Panc1 (cell line): ENCODE results near the gene LIMK2. TPM values are rescaled to one million over a fixed set of nuclear protein-coding genes. Genes with fewer than 3 reads are reported as not detected.
A peak's percentile ranks its signal among the peaks of the same experiment; 100 is the strongest.

ENCODE experiments used
- ATAC-seq: fragments of 200-7000 bp; cut with Tn5 transposase; 2 replicates; pipeline ENCODE4 v1.9.1; 2020; ENCODE audit warnings: mild to moderate bottlenecking, moderate library complexity
- BruUV-seq: library from RNA; stranded (reverse); fragments of 400-500 nt; replicated peaks from 2 replicates; lab custom pipeline; 2021; lab: Mats Ljungman, UMichigan
- CTCF ChIA-PET: fragments of 300-600 bp; sonication (Branson Sonifier 250); formaldehyde crosslinking; loops from one replicate; lab custom pipeline; 2022; ENCODE audit warnings: antibody characterized with exemption; lab: Charles Lee
- POLR2A ChIA-PET: fragments of 300-600 bp; sonication (Branson Sonifier 250); formaldehyde crosslinking; loops from one replicate; lab custom pipeline; 2022; ENCODE audit warnings: antibody characterized with exemption; lab: Charles Lee
- DNase-seq: peaks from one replicate; pipeline ENCODE4 v3.0.0-alpha.2; 2010; ENCODE audit warnings: low read depth, low spot score
- H3K27ac ChIP-seq: 2 replicates; pipeline ENCODE4 v1.5.1; 2011; ENCODE audit warnings: mild to moderate bottlenecking, low read length, inconsistent platforms
- H3K27me3 ChIP-seq: fragments of 200-500 bp; sonication (Bioruptor generic); 2 replicates; pipeline ENCODE4 v1.6.0; 2014; ENCODE audit warnings: low read length, inconsistent platforms; ENCODE audit not compliant: control insufficient read depth, insufficient read depth
- H3K36me3 ChIP-seq: fragments of 200-500 bp; sonication (Bioruptor generic); 2 replicates; pipeline ENCODE4 v1.5.1; 2014; ENCODE audit warnings: inconsistent platforms, mild to moderate bottlenecking, low read length, moderate library complexity; ENCODE audit not compliant: control insufficient read depth, insufficient read depth
- H3K4me1 ChIP-seq: 2 replicates; pipeline ENCODE4 v1.5.1; 2011; ENCODE audit warnings: inconsistent platforms, mild to moderate bottlenecking, low read length, moderate library complexity; ENCODE audit not compliant: control insufficient read depth, insufficient read depth
- H3K4me3 ChIP-seq, 2 experiments: 2 replicates each; pipeline ENCODE4 v1.5.1; 2011 to 2012; ENCODE audit warnings: low read depth in 2 of 2, low read length in 2 of 2, mild to moderate bottlenecking in 2 of 2, inconsistent platforms in 1 of 2, moderate library complexity in 1 of 2
- H3K9me3 ChIP-seq: fragments of 200-500 bp; sonication (Bioruptor generic); 2 replicates; pipeline ENCODE4 v1.5.1; 2014; ENCODE audit warnings: low read depth, mild to moderate bottlenecking, inconsistent platforms, low read length, moderate library complexity; ENCODE audit not compliant: control insufficient read depth, insufficient read depth
- CTCF ChIP-seq: fragments of 450-650 bp; IDR thresholded peaks from 2 replicates; pipeline ENCODE4 v1.5.1; 2017; ENCODE audit warnings: mild to moderate bottlenecking
- POLR2AphosphoS5 ChIP-seq: IDR thresholded peaks from 2 replicates; pipeline ENCODE4 v1.6.1; 2012; ENCODE audit warnings: mild to moderate bottlenecking, low read depth, low read length, moderate library complexity
- REST ChIP-seq, 2 experiments: IDR thresholded peaks; 2 replicates each; pipeline ENCODE4 v1.6.1; 2011 to 2012; ENCODE audit warnings: low read depth in 2 of 2, control low read depth in 1 of 2, low read length in 1 of 2, mild to moderate bottlenecking in 1 of 2, moderate library complexity in 1 of 2; ENCODE audit not compliant: insufficient read depth in 1 of 2
- SIN3A ChIP-seq: IDR thresholded peaks from 2 replicates; pipeline ENCODE4 v1.6.1; 2012; ENCODE audit warnings: low read depth, mild to moderate bottlenecking, low read length, moderate library complexity, borderline replicate concordance; ENCODE audit not compliant: insufficient read depth
- TCF7L2 ChIP-seq: IDR thresholded peaks from 2 replicates; pipeline ENCODE4 v1.6.1; 2011; ENCODE audit warnings: mild to moderate bottlenecking, low read depth, low read length, inconsistent platforms
- in situ Hi-C: cut with HindIII; loops from 2 replicates; pipeline ENCODE4 v1.10.0; 2016; ENCODE audit warnings: low sequenced_read_pairs, low pct_unique_long_range_greater_than_20kb
- intact Hi-C: fragments of 100-400 bp; cut with micrococcal nuclease; formaldehyde crosslinking; loops from one replicate; pipeline ENCODE4 v1.10.0; 2022; ENCODE audit not compliant: unreplicated experiment
- total RNA-seq: library from RNA; stranded (reverse); gene quantifications from one replicate; pipeline ENCODE4 v1.2.1, GENCODE V29; 2021; ENCODE audit not compliant: unreplicated experiment

The LIMK2 gene
- total RNA-seq, 1 experiment from 2014 or later, result 12.6 TPM

GRCh38 chr22:31210556-31211421, 1.3 kb upstream of the LIMK2 start:
- Histone ChIP-seq H3K27ac (no peak overlapping the region), H3K4me1 (peaks cover 6% of the 10 kb centered on the region; the same call in 1 of the 2 replicates), H3K27me3 (no peaks in the 10 kb centered on the region), H3K9me3 (no peaks in the 10 kb centered on the region), H3K36me3 (peaks cover 8% of the 10 kb centered on the region; the same call in 1 of the 2 replicates), H3K4me3 (no peak overlapping the region)
- ATAC-seq (no peak), DNase-seq (no peak)
- POLR2A ChIA-PET, result interaction anchor here (0.6 kb wide), 1 partner anchor 36 kb away, joined by 5 read pairs; no protein-coding TSS in a partner anchor
- TF ChIP-seq POLR2AphosphoS5 (no peak), REST (IDR thresholded peaks at IDR 0.05; ENCODE audit: insufficient read depth in 1 of 2, low read depth in 2 of 2, low read length in 1 of 2) (no peak), SIN3A (no peak), TCF7L2 (no peak), CTCF (no peak)
- BruUV-seq, result no TSS peak
- in situ Hi-C loops (no loop called here), intact Hi-C loops (no loop called here)
- CTCF ChIA-PET, result interaction anchor here (0.9 to 1.2 kb wide), 2 partner anchors 17 to 62 kb away, joined by 4 to 6 read pairs; no protein-coding TSS in a partner anchor

- intact Hi-C loops, result no loop called here
- ChIA-PET CTCF (interaction anchor here (0.9 to 1.2 kb wide), 2 partner anchors 16 to 61 kb away, joined by 4 to 6 read pairs; no protein-coding TSS in a partner anchor), POLR2A (interaction anchor here (0.6 kb wide), 2 partner anchors 50 to 104 kb away, joined by 3 to 4 read pairs; partner anchors contain the start of gene SELENOM)
- Histone ChIP-seq H3K4me1 (peaks cover 6% of the 10 kb centered on the region; the same call in 1 of the 2 replicates), H3K27ac (peak overlapping the region; percentile 66; the same call in 1 of the 2 replicates), H3K9me3 (no peaks in the 10 kb centered on the region), H3K27me3 (no peaks in the 10 kb centered on the region), H3K36me3 (peaks cover 8% of the 10 kb centered on the region; the same call in 1 of the 2 replicates), H3K4me3 (peak overlapping the region; percentile 42 to 91)
- DNase-seq, result no peak
- BruUV-seq, result no TSS peak
- no peak for TF ChIP-seq SIN3A
- TF ChIP-seq CTCF, result no peak
- no peak for TF ChIP-seq POLR2AphosphoS5
- TF ChIP-seq TCF7L2, result no peak
- TF ChIP-seq REST (IDR thresholded peaks at IDR 0.05; ENCODE audit: insufficient read depth in 1 of 2, low read depth in 2 of 2, low read length in 1 of 2), result no peak
- in situ Hi-C loops, result no loop called here
- no peak for ATAC-seq
These were observed 626 bp upstream of the LIMK2 start for GRCh38 chr22:31211482-31211861.
